Measurements from ENCODE around the gene CHMP4B. TPM values are rescaled to one million over a fixed set of nuclear protein-coding genes. Genes with fewer than 3 reads are reported as not detected.

Gene CHMP4B
- total RNA-seq, 1 experiment from 2014 or later, result 68.9 TPM

DNA sequence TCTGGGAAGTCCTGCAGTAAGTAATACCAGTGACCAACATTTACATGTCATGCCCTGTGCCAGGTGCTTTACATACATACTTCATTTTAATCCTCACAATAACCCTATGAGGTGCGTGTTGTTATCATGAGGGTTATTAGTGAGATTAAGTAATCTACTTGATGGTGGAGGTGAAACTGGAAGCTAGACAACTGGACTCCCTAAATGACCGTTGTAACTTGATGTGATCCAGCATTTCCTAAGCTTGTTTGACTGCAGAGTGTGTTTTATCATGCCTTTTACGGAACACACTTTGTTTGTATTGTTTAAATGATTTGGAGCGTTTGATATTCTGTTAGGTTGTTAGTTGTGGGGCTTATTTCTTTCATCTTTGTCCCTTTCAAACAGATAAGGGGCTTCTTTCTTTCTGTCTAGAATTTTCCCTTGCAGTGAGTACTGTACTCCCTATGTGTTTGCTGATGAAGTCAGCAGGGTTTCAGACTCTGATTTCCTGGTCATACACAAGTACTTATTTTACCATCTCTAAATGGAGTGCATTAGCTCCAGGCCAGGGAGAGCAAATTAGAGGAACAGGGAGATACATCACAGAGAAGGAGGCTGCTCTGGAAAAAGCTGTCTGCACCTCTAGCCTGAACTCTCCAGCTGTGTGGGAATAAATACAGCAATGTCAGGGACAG lies 29.7 kb downstream of the CHMP4B start:
- H3K4me3 ChIP-seq (ENCODE audit: low read depth, low read length, poor library complexity, severe bottlenecking), result no peak overlapping the region
- no peak for DNase-seq (ENCODE audit: low spot score)
- BruUV-seq (replicated peaks), result no TSS peak
- no peak for TF ChIP-seq EZH2 (IDR thresholded peaks at IDR 0.05; ENCODE audit: borderline replicate concordance, low read depth, low read length, poor library complexity, severe bottlenecking)
- TF ChIP-seq, protein P1, sequence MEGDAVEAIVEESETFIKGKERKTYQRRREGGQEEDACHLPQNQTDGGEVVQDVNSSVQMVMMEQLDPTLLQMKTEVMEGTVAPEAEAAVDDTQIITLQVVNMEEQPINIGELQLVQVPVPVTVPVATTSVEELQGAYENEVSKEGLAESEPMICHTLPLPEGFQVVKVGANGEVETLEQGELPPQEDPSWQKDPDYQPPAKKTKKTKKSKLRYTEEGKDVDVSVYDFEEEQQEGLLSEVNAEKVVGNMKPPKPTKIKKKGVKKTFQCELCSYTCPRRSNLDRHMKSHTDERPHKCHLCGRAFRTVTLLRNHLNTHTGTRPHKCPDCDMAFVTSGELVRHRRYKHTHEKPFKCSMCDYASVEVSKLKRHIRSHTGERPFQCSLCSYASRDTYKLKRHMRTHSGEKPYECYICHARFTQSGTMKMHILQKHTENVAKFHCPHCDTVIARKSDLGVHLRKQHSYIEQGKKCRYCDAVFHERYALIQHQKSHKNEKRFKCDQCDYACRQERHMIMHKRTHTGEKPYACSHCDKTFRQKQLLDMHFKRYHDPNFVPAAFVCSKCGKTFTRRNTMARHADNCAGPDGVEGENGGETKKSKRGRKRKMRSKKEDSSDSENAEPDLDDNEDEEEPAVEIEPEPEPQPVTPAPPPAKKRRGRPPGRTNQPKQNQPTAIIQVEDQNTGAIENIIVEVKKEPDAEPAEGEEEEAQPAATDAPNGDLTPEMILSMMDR (conservative IDR thresholded peaks at IDR 0.05; ENCODE audit: low read depth, low read length), result no peak
- H3K27ac ChIP-seq (ENCODE audit: low read depth, low read length, poor library complexity, severe bottlenecking), result no peak overlapping the region
- no peaks in the 10 kb centered on the region for H3K9me3 ChIP-seq (ENCODE audit: low read depth, low read length, poor library complexity, severe bottlenecking)
- ChIA-PET CTCF (no interaction called here), POLR2A (ENCODE audit: low non-redundant PET) (no interaction called here)
- intact Hi-C loops (cut with micrococcal nuclease; ENCODE audit: unreplicated experiment), result no loop called here
- H3K36me3 ChIP-seq (ENCODE audit: insufficient read depth, low read length, poor library complexity, severe bottlenecking), result no peaks in the 10 kb centered on the region
- peaks cover 16% of the 10 kb centered on the region for H3K4me1 ChIP-seq (ENCODE audit: insufficient read depth, low read length, poor library complexity, severe bottlenecking)
- no peaks in the 10 kb centered on the region for H3K27me3 ChIP-seq (replicated peaks; ENCODE audit: insufficient read depth, low read depth, low read length, poor library complexity)

DNA sequence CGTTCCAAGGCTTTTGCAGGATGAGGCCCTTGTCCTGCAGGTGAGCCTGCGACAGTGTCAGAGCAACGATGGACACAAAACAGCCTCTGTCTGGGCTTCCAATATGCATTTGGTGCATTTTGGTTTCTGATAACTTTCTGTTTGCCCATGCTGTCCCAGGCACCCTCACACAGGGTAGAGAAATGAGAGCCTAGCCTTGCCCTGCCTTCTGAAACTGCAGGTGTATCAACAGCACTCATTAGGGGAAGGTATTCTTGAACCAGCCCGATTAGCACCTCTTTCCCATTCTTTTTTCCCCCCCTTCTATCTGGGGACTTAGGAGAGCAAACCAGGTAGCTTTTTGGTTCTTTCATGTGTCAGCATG lies 30.3 kb downstream of the CHMP4B start:
- no peak overlapping the region for H3K4me3 ChIP-seq (ENCODE audit: low read depth, low read length, poor library complexity, severe bottlenecking)
- BruUV-seq (replicated peaks), result no TSS peak
- TF ChIP-seq, protein P1 (conservative IDR thresholded peaks at IDR 0.05; ENCODE audit: low read depth, low read length), result no peak
- TF ChIP-seq EZH2 (IDR thresholded peaks at IDR 0.05; ENCODE audit: borderline replicate concordance, low read depth, low read length, poor library complexity, severe bottlenecking), result no peak
- H3K4me1 ChIP-seq (ENCODE audit: insufficient read depth, low read length, poor library complexity, severe bottlenecking), result peaks cover 14% of the 10 kb centered on the region
- ChIA-PET POLR2A (ENCODE audit: low non-redundant PET) (no interaction called here), CTCF (no interaction called here)
- no peaks in the 10 kb centered on the region for H3K36me3 ChIP-seq (ENCODE audit: insufficient read depth, low read length, poor library complexity, severe bottlenecking)
- intact Hi-C loops (cut with micrococcal nuclease; ENCODE audit: unreplicated experiment), result no loop called here
- H3K27ac ChIP-seq (ENCODE audit: low read depth, low read length, poor library complexity, severe bottlenecking), result no peak overlapping the region
- DNase-seq (ENCODE audit: low spot score), result no peak
- no peaks in the 10 kb centered on the region for H3K9me3 ChIP-seq (ENCODE audit: low read depth, low read length, poor library complexity, severe bottlenecking)
- no peaks in the 10 kb centered on the region for H3K27me3 ChIP-seq (replicated peaks; ENCODE audit: insufficient read depth, low read depth, low read length, poor library complexity)

DNA sequence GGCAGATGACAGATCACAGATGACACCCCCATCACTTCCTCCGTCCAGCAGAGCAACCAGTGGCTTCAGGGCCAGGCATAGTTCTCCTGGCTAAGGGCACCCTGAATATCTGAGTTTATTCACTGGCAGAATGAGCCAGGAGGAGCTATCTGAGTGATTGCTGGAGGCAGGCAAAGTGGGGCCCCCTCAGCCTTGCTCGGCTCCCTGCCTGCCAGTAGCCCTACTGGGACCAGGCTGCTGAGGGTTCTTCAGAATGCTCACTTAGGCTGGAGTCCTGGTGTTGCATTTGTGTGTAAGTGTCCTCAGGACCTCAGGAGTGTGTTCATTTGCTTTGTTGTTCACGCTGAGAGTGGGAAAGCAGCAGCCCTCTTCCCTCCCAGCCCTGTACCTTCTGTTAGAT lies 31.2 kb downstream of the CHMP4B start:
- intact Hi-C loops (cut with micrococcal nuclease; ENCODE audit: unreplicated experiment), result no loop called here
- CTCF ChIA-PET, result no interaction called here
- POLR2A ChIA-PET (ENCODE audit: low non-redundant PET), result no interaction called here
- Histone ChIP-seq H3K27ac (ENCODE audit: low read depth, low read length, poor library complexity, severe bottlenecking) (no peak overlapping the region), H3K4me1 (ENCODE audit: insufficient read depth, low read length, poor library complexity, severe bottlenecking) (peaks cover 4% of the 10 kb centered on the region), H3K9me3 (ENCODE audit: low read depth, low read length, poor library complexity, severe bottlenecking) (no peaks in the 10 kb centered on the region), H3K36me3 (ENCODE audit: insufficient read depth, low read length, poor library complexity, severe bottlenecking) (no peaks in the 10 kb centered on the region), H3K4me3 (ENCODE audit: low read depth, low read length, poor library complexity, severe bottlenecking) (no peak overlapping the region), H3K27me3 (replicated peaks; ENCODE audit: insufficient read depth, low read depth, low read length, poor library complexity) (no peaks in the 10 kb centered on the region)
- no peak for DNase-seq (ENCODE audit: low spot score)
- BruUV-seq (replicated peaks), result no TSS peak
- TF ChIP-seq, protein P1 (conservative IDR thresholded peaks at IDR 0.05; ENCODE audit: low read depth, low read length), result no peak
- no peak for TF ChIP-seq EZH2 (IDR thresholded peaks at IDR 0.05; ENCODE audit: borderline replicate concordance, low read depth, low read length, poor library complexity, severe bottlenecking)
